Osteocyte (in vitro differentiated cells): Measurements from ENCODE around the gene EPS15. TPM values are rescaled to one million over a fixed set of nuclear protein-coding genes. Genes with fewer than 3 reads are reported as not detected.

Experiments used
- DNase-seq: peaks from one replicate; pipeline ENCODE4 v3.0.0; 2021; ENCODE audit warnings: mixed read lengths; ENCODE audit not compliant: unreplicated experiment; ENCODE audit errors: extremely low spot score
- H3K27ac Mint-ChIP-seq: one replicate; pipeline ENCODE4 v1.8.0; 2021; ENCODE audit warnings: mild to moderate bottlenecking, mixed read lengths; ENCODE audit not compliant: unreplicated experiment
- H3K27me3 Mint-ChIP-seq: one replicate; pipeline ENCODE4 v1.8.0; 2021; ENCODE audit warnings: mixed read lengths; ENCODE audit not compliant: unreplicated experiment
- H3K36me3 Mint-ChIP-seq: one replicate; pipeline ENCODE4 v1.8.0; 2021; ENCODE audit warnings: mixed read lengths; ENCODE audit not compliant: unreplicated experiment
- H3K4me1 Mint-ChIP-seq: one replicate; pipeline ENCODE4 v1.8.0; 2021; ENCODE audit warnings: mixed read lengths; ENCODE audit not compliant: unreplicated experiment
- H3K4me3 Mint-ChIP-seq: one replicate; pipeline ENCODE4 v1.8.0; 2021; ENCODE audit warnings: mild to moderate bottlenecking, moderate library complexity, mixed read lengths; ENCODE audit not compliant: unreplicated experiment
- H3K9me3 Mint-ChIP-seq: one replicate; pipeline ENCODE4 v1.8.0; 2021; ENCODE audit warnings: mixed read lengths; ENCODE audit not compliant: unreplicated experiment
- CTCF ChIP-seq: fragments of 200-600 bp; sonication (generic); IDR thresholded peaks from 2 replicates; pipeline ENCODE4 v1.5.0; 2021; ENCODE audit warnings: antibody characterized with exemption, mild to moderate bottlenecking, moderate library complexity
- total RNA-seq: library from RNA; stranded (reverse); gene quantifications from 2 replicates; pipeline ENCODE4 v1.2.1, GENCODE V29; 2021

Gene EPS15
- total RNA-seq, 1 donor from 2014 or later: 62.4 TPM

- no peaks in the 10 kb centered on the region for H3K9me3 Mint-ChIP-seq
- no peak for DNase-seq
- no peak for TF ChIP-seq CTCF
- H3K27ac Mint-ChIP-seq: no peak overlapping the region
- H3K4me3 Mint-ChIP-seq: no peak overlapping the region
- peaks cover 8% of the 10 kb centered on the region for H3K4me1 Mint-ChIP-seq
- H3K36me3 Mint-ChIP-seq: no peaks in the 10 kb centered on the region
- H3K27me3 Mint-ChIP-seq: no peaks in the 10 kb centered on the region
Measured at GRCh38 chr1:51313961-51314777, 204.9 kb downstream of the EPS15 start.

- Mint-ChIP-seq H3K27ac (no peak overlapping the region), H3K4me1 (peaks cover 8% of the 10 kb centered on the region), H3K9me3 (no peaks in the 10 kb centered on the region), H3K4me3 (no peak overlapping the region), H3K36me3 (no peaks in the 10 kb centered on the region), H3K27me3 (no peaks in the 10 kb centered on the region)
- DNase-seq: no peak
- TF ChIP-seq CTCF: peak; percentile 34
Measured at GRCh38 chr1:51313268-51313852, 205.7 kb downstream of the EPS15 start.

GRCh38 chr1:51312718-51313117 lies 206.3 kb downstream of the EPS15 start:
- DNase-seq: no peak
- Mint-ChIP-seq H3K27me3 (no peaks in the 10 kb centered on the region), H3K4me1 (peaks cover 8% of the 10 kb centered on the region), H3K36me3 (no peaks in the 10 kb centered on the region), H3K9me3 (no peaks in the 10 kb centered on the region), H3K27ac (no peak overlapping the region), H3K4me3 (no peak overlapping the region)
- TF ChIP-seq CTCF: no peak

GRCh38 chr1:51311826-51312225 lies 207.2 kb downstream of the EPS15 start:
- DNase-seq: no peak
- TF ChIP-seq CTCF: no peak
- H3K27me3 Mint-ChIP-seq: no peaks in the 10 kb centered on the region
- no peaks in the 10 kb centered on the region for H3K9me3 Mint-ChIP-seq
- no peaks in the 10 kb centered on the region for H3K36me3 Mint-ChIP-seq
- no peak overlapping the region for H3K27ac Mint-ChIP-seq
- H3K4me3 Mint-ChIP-seq: no peak overlapping the region
- H3K4me1 Mint-ChIP-seq: peaks cover 8% of the 10 kb centered on the region

GRCh38 chr1:51310871-51311613 lies 208.0 kb downstream of the EPS15 start:
- no peaks in the 10 kb centered on the region for H3K36me3 Mint-ChIP-seq
- H3K4me1 Mint-ChIP-seq: peaks cover 8% of the 10 kb centered on the region
- no peak for TF ChIP-seq CTCF
- DNase-seq: no peak
- no peaks in the 10 kb centered on the region for H3K27me3 Mint-ChIP-seq
- H3K27ac Mint-ChIP-seq: no peak overlapping the region
- no peaks in the 10 kb centered on the region for H3K9me3 Mint-ChIP-seq
- no peak overlapping the region for H3K4me3 Mint-ChIP-seq
